Body of pancreas (tissue), 4 donors: ENCODE measurements around the gene SUPT3H.
"Not testable (repeated sequence)": the region's sequence is repeated elsewhere in the genome, so short reads cannot be mapped to it uniquely, and the experiment has no call there.

ENCODE experiments used
- POLR2A ChIP-seq, 3 donors: fragments of 450-650 bp; IDR thresholded peaks; one replicate each; pipeline ENCODE4 v1.6.1; 2016; ENCODE audit warnings: antibody characterized with exemption in 3 of 3, mild to moderate bottlenecking in 2 of 3
- TF ChIP-seq, protein P1 (sequence below), 7 experiments: fragments of 450-650 bp in 4 of 7; fragments of 200-600 bp in 3 of 7; sonication (generic) in 3 of 7; IDR thresholded peaks; one replicate each; pipeline ENCODE4 v1.5.1; 2016 to 2019; ENCODE audit warnings: antibody characterized with exemption in 7 of 7

GRCh38 chr6:45286707-45287106, 91.0 kb downstream of the SUPT3H start:
- TF ChIP-seq, protein P1, sequence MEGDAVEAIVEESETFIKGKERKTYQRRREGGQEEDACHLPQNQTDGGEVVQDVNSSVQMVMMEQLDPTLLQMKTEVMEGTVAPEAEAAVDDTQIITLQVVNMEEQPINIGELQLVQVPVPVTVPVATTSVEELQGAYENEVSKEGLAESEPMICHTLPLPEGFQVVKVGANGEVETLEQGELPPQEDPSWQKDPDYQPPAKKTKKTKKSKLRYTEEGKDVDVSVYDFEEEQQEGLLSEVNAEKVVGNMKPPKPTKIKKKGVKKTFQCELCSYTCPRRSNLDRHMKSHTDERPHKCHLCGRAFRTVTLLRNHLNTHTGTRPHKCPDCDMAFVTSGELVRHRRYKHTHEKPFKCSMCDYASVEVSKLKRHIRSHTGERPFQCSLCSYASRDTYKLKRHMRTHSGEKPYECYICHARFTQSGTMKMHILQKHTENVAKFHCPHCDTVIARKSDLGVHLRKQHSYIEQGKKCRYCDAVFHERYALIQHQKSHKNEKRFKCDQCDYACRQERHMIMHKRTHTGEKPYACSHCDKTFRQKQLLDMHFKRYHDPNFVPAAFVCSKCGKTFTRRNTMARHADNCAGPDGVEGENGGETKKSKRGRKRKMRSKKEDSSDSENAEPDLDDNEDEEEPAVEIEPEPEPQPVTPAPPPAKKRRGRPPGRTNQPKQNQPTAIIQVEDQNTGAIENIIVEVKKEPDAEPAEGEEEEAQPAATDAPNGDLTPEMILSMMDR (IDR thresholded peaks at IDR 0.05): not testable (repeated sequence)
- not testable (repeated sequence) for TF ChIP-seq POLR2A (IDR thresholded peaks at IDR 0.05)
